Measurements from ENCODE around the gene CSTA.
"Not testable (repeated sequence)": the region's sequence is repeated elsewhere in the genome, so short reads cannot be mapped to it uniquely, and the experiment has no call there.

Gene CSTA

GRCh38 chr3:122322095-122323075, 2.7 kb upstream of the CSTA start:
- no peak for DNase-seq

DNA sequence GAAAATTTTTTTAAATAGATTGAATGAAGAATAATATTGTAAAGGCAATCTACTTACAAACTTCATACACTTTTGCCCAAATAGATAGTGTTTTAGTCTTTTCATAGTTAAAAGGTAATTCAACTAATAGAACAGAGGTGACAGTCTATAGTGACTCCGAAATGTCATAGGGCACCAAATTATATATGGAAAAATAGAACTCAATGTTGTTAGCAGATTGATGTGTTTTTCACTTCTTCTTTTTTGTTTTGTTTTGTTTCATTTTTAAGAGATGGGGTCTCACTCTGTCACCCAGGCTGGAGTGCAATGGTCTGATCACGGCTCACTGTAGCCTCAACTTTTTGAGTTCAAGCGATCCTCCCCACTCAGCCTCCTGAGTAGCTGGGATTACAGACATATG, 721 bp downstream of the CSTA start:
- no peak for DNase-seq

- no peak for DNase-seq
These were observed 6.8 kb downstream of the CSTA start for GRCh38 chr3:122331886-122332285.

DNA sequence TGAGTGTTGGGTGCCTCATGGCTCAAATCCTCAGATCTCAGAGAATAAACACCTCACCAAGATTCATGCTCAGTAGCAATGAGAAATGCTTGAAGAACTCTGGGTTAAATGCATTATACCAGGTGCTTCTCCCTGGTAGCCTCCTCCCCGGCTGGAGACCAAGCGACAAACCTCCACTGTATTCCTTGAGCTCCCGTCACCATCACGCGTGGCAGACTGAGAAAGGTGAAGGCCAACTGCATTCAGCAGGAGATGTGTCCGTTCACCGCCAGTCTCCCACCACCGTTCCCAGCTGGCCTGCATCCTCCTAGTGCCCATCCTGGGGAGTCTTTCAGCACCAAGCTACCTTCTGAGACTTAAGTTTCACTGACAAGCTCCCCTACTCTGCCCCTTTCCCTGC, 7.5 kb downstream of the CSTA start:
- no peak for DNase-seq

GRCh38 chr3:122342803-122343202, 17.8 kb downstream of the CSTA start:
- no peak for DNase-seq

- no peak for DNase-seq
These were observed 18.6 kb downstream of the CSTA start for GRCh38 chr3:122343654-122344053.

DNA sequence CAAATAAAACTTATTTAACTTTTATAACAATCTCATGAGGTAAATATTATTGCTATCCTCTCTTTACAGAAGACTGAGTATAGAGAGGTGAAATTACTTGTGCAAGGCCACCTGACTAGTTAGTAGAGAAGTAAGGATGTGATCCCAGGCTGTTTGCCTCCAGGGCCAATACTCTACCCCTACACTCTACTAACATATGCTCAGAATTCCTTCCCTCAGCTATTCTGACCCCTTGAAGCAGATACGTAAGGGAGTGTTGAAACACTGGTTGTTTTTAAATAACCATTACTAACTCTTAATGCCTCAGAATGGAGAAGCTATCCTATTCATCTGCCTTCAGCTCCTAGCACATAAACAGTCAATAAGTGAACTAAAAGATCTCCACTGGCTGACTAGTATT, 24.1 kb downstream of the CSTA start:
- no peak for DNase-seq

DNA sequence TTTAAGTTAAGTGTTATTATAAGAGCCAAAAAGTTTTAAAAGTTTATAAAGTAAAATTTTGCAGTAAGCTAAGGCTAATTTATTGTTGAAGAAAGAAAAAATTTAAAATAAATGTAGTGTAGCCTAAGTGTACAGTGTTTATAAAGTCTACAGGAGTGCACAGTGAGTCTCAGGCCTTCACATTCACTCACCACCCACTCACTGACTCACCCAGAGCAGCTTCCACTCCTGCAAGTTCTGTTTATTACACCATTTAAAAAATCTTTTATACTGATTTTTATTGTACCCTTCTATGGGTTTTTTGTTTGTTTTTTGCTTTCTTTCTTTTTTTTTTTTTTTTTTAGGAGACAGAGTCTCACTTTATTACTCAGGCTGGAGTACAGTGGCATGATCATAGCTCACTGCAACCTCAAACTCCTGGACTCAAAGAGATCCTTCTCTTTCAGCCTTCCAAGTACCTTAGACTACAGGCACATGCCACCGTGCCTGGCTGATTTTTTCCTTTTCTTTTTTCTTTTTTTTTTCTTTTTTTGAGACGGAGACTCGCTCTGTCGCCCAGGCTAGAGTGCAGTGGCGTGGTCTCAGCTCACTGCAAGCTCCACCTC, 25.9 kb downstream of the CSTA start:
- no peak for DNase-seq

- DNase-seq = no peak
These were observed 26.6 kb downstream of the CSTA start for GRCh38 chr3:122351612-122352011.

DNA sequence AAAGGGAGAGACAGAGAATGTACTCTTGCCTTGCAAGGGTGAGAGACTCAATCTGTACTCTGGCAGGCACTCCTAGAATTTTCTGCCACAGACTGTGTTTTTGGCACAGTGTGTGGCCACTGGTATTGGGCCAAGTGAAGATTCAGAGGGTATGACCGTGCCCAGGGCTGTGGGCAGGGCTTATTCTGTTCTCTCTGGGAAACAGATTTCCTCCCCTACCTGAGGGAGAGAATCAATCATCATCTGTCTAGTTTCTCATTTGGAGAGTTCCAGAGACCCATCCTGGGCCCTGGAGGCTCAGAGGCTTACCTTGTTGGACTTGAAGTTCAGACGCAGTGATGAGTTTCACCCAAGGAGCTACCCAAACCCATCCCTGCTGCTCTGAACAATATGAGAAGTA, 28.2 kb downstream of the CSTA start:
- no peak for DNase-seq

DNA sequence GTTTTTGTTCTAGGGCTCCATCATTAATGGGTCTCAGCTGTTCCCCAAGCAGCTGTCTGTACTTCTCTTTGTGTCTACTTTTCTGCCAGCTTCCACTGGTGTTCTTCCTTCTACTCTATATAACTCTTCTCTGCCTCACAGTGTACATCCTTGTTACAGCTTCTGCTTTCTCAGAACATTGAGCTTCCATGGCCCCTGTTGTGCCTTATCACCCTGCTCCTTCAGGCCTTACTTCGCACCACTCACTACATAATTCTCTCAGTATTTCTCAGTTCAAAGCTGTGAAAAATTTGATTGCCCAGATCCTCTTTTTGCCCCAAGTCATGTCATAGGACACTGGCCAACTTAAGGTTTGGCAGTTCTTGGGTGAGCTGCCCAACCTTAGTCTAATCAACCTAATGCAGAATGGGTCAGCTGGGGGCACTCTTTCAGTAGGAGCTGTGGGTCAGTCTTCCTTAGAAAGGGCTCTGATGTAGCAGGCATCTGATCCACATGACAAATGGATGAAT, 28.9 kb downstream of the CSTA start:
- DNase-seq = no peak

DNA sequence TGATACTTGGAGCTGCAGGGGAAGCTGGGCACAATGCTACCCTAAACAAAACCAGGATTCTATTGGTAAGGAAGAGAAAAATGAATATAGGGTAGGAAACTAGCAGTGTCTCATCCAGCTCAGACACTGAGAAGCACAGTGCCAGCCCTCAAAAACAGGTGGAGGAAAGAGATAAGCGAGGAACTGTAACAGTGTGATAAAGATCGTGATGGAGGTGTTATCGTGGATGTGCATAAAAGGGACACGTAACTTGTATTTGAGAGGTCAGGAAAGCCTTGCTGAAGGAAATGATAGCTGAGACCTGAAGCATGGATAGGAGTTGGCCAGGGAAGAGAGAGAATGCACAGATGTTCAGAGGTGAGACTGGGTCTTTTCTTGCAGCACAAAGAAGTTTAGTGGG, 30.6 kb downstream of the CSTA start:
- DNase-seq = no peak

GRCh38 chr3:122356402-122356801, 31.4 kb downstream of the CSTA start:
- peak; percentile 8 for DNase-seq

- DNase-seq = no peak
These were observed 33.0 kb downstream of the CSTA start for GRCh38 chr3:122357828-122358702.

DNA sequence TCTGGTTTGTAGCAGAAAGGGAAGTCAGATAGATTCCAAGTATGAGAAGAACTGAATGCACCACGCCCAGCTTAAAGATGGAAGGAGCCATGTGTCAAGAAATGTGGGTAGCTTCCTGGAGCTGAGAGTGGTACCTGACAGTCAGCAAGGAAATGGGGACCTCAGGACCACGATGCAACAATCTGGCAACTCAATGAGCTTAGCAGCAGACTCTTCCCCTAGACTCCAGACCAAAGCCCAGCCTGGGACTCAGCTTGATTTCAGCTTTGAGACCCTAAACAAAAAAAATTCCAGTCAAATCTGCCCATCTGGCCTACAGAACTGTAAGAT, 33.6 kb downstream of the CSTA start:
- DNase-seq = no peak

DNA sequence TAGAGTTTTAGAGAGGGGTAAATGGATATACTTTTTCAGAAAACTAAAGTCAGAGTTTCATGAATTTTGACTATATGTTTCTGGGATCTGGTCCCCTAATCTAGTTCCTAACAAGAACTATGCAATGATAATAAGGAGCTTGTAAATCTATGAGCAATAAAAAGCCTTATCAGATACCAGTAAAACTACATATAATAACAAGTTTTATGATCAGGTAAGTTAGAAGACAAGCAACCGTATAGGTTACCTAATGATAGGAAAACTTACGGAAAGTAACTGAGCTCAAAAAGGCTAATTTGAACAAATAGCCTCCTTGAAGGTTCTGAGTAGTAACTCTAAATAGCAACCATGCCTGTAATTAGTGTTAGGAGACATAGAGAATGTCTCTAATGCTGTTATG, 37.0 kb downstream of the CSTA start:
- DNase-seq = no peak

DNA sequence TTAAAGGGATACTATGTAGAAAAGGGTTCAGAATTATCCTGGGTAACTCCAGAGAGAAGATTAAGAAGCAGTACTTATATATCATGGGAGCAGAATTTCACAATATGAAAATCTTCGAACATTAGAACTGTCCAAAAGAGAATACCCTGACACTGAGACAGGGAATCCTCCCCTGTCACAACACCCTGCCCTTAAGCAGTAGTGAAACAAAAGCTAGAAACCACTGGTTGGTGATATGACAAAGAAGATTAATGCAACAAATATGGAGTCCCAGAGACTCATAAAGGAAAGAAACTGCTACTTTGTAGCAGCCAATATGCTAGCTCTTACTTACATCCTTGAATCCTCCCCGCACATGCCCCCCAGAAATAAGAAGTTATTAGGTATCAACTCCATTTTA, 39.4 kb downstream of the CSTA start:
- no peak for DNase-seq

- DNase-seq = no peak
These were observed 40.0 kb downstream of the CSTA start for GRCh38 chr3:122365073-122365472.

DNA sequence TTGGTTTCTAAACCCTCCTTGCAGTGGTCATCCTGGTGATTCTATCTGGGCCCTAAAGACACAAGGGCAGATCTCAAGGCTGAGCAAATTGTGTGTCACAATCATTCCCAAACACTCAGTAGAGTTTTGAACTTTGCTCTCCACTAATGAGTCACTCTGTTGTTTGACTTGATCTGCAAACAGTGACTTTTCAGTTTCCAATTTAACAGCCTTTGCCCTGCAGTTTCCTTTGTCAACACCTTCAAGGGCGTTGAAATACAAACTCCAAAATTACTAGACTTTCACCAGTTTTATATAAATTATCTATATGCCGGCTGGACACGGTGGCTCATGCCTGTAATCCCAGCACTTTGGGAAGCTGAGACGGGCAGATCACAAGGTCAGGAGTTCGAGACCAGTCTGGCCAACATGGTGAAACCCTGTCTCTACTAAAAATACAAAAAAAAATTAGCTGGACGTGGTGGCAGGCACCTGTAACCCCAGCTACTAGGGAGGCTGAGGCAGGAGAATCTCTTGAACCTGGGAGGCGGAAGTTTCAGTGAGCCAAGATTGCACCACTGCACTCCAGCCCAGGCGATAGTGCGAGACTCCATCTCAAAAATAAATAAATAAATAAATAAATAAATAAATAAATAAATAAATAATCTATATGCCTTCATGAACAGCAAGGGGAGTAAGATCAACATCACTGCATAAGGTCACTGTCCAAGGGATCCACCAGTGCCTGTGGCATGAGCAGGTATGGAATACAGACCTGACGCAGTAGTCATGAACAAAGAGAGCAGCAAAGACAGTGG, 40.7 kb downstream of the CSTA start:
- DNase-seq = not testable (repeated sequence)

- no peak for DNase-seq
These were observed 41.3 kb downstream of the CSTA start for GRCh38 chr3:122366379-122366749.

GRCh38 chr3:122374034-122374433, 49.0 kb downstream of the CSTA start:
- DNase-seq = no peak

- DNase-seq = no peak
These were observed 52.9 kb downstream of the CSTA start for GRCh38 chr3:122377975-122378374.

Data from stimulated activated CD4-positive, alpha-beta T cell treated with anti-CD3 and anti-CD28 coated beads, Interleukin-4, amount 100 ng/mL, for 1 hour (primary cell).